Frontal cortex (tissue), 4 donors: ENCODE results near the gene ZNF497. TPM values are rescaled to one million over a fixed set of nuclear protein-coding genes. Genes with fewer than 3 reads are reported as not detected.

Experiments
- DNase-seq, 2 donors: peaks; one replicate each; pipeline ENCODE4 v3.0.0; 2012; ENCODE audit warnings: low spot score in 2 of 2
- FAIRE-seq: peaks from 2 replicates; lab custom pipeline; 2012; peaks lifted over from hg19 to GRCh38; lab: Jason Lieb, UNC
- total RNA-seq: library from RNA; depleted of rRNA; stranded (reverse); fragments of >200 nt; gene quantifications from one replicate; pipeline ENCODE4 v1.2.3, GENCODE V29; 2014
- donor health status: control.
- donor health status: control.
- donor health status: control.

ZNF497 gene
- total RNA-seq, 1 donor from 2014 or later: 6.1 TPM

- no peak for FAIRE-seq
- DNase-seq: no peak
These were observed 10.0 kb upstream of the ZNF497 start for GRCh38 chr19:58372311-58373133.

GRCh38 chr19:58368561-58369360 lies 6.2 kb upstream of the ZNF497 start:
- FAIRE-seq (no peak), DNase-seq (no peak)

DNA sequence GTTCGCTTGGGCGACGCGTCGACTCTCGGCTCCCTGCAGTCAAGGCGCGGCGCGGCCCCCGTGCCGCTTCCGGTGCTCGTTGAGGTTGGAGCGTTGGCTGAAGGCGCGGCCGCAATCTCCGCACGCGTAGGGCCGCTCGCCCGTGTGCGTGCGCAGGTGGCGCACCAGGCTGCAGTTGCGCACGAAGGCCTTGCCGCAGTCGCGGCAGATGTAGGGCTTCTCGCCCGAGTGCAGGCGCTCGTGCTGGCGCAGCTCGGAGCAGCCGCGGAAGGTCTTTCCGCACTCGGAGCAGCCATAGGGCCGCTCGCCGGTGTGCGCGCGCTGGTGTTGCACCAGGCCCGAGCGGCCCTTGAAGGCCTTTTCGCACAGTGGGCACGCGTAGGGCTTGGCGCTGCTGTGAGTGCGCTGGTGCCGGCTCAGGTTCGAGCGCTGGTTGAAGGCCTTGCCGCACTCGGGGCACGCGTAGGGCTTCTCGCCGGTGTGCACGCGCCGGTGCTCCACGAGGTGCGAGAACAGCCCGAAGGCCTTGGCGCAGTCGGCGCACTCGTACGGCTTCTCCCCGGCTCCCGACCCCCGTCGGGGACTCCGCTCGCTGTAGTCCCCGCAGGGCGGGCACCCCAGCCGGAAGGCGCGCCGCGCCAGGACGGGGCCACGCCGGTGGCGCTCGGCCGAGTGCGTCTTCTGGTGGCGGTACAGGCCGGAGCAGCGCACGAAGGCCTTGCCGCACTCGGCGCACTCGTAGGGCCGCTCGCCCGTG lies 5.3 kb upstream of the ZNF497 start:
- no peak for DNase-seq
- no peak for FAIRE-seq

DNA sequence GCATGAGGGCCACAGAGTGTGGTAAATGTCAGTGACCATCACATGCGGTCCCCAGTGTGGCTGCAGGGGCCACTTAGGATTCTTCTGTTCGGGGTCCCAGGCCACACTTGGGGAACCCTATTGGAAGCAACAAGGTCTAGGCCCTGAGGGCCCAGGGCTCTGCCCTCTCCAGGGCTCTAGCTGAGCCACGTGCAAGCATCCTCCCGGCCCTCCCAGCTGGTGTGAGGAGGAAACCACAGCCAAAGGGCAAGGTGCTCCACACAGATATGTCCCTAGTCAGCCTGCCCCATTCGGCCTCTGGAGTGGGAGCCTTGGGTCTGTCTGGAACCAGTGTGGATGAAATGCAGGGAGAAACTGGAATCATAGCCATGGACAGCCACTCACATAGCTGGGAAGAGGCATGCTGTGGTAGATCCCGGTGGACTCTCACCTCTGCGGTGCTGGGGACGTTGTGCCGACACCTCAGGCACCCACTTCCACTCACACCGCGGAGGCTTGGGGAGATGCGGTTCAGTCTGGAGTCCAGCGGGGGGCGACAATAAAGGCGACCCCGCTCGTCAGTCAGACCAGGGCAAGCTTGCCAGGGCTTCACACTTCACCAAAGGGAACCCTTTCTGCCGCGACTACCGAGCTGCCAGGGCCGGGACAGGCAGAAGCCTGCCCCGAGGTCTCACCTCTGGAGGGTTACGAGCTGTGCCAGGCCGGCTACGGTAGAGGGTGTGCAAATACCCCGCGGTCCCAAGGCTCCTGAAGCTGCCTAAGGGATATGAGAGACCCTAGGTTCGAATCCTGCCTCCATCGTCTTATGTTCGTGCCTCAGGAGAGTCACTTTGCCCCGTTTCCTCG lies 4.3 kb upstream of the ZNF497 start:
- DNase-seq (no peak), FAIRE-seq (no peak)

GRCh38 chr19:58364146-58364545 lies 1.6 kb upstream of the ZNF497 start:
- DNase-seq (no peak), FAIRE-seq (no peak)

DNA sequence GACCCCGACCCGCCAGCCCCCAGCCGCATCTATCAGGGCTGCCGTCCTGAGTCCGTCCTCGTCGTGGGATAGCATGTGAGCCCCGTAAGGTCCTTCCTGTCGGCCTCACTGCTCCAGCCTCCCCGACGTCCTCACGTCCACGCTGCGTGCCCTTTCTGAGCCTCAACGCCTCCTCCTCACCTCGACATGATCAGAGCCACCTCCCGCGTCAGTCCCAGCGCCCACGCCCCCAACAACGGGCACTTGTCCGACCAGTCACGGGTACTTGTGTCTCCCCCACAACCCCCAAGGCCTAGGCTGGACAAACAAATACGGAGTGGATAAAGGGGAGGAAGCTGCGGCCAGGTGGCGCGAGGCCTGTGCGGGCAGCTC lies 665 bp downstream of the ZNF497 start:
- DNase-seq (peak in 1 of 2 donors; percentile 71), FAIRE-seq (no peak)

DNA sequence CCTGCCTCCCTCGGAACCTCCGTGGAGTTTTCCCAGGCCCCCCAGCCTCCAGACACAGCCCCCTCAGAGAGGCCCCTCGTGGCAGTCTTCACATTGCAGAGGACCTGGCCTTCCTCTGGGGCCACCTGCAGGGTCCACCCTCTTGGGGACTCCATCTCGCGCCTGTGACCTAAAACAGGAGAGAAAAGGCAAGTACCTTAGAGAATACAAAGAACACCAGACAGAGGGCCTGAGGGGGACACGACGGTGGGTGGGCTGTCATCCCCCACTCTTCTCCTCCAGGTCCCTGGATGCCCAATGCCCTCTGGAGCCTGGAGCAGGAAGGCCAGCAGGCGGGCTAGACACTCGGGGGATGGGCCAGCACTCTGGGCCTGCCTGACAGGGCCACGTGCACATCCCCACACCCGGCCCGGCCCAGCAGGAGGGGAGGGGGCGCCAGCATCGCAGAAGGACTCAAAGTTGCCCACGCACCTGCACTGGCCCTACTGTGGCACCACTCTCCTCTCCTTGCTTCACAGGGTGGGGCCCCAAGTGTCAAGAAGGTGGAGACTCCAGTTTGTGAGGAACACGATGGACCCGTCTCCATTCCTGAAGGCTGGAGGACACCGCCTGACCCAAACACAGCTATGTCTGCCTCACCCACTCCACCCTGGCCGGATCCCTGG lies 4.9 kb downstream of the ZNF497 start:
- no peak for FAIRE-seq
- DNase-seq: no peak

DNA sequence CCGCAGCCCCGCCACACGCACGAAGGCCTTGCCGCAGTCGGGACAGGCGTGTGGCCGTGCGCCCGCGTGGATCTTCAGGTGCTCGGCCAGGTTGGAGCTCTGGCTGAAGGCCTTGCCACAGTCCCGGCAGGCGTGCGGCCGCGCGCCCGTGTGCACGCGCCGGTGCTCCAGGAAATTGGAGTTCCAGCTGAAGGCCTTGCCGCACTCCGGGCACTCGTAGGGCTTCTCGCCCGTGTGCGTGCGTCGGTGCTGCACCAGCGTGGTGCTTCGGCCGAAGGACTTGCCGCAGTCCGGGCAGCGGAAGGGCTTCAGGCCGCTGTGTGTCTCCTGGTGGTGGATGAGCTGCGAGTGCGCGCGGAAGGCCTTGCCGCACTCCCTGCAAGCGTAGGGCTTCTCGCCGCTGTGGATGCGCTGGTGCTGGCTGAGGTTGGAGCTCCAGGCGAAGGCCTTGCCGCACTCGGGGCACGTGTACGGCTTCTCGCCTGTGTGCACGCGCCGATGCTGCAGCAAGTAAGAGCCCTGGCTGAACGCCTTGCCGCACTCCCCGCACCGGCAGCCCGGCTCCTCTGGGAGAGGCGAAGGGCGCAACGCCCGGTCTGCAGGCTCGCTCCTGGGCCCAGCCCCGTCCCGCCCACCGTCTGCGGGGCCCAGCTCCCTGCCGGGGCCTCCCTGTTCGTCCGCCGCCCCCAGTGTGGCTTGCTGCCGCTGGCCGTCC lies 5.6 kb downstream of the ZNF497 start:
- DNase-seq (no peak), FAIRE-seq (no peak)

DNA sequence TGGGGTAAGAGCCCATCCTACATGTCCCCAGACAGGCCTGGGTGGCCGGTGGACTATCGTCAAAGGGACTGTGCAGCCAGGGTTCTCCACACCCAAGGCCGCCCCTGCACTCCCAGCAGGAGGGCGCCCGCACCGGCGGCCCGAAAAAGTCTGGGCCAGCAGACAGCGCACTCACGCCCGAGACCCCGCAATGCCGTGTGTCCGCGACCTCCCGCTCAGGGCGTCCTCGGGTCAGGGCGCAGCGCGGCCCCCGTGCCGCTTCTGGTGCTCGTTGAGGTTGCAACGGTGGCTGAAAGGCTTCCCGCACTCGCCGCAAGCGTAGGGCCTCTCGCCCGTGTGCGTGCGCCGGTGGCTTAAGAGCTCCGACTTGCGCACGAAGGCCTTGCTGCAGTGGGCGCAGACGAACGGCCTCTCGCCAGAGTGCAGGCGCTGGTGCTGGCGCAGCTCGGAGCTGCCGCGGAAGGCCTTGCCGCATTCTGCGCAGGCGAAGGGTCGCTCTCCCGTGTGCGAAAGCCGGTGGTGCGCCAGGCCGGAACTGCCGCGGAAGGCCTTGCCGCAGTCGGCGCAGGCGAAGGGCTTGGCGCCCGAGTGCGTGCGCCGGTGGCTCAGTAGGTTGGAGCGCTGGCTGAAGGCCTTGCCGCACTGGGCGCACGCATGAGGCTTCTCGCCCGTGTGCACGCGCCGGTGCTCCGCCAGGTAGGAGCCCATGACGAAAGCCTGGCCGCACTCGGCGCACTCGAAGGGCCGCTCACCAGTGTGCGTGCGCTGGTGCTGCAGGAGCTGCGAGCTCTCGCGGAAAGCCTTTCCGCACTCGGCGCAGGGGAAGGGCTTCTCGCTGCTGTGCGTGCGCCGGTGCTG lies 6.4 kb downstream of the ZNF497 start:
- DNase-seq: no peak
- FAIRE-seq: no peak

- DNase-seq (no peak), FAIRE-seq (no peak)
These were observed 7.2 kb downstream of the ZNF497 start for GRCh38 chr19:58355215-58355796.

- DNase-seq (no peak), FAIRE-seq (no peak)
These were observed 8.0 kb downstream of the ZNF497 start for GRCh38 chr19:58354478-58355030.

GRCh38 chr19:58353717-58354477 lies 8.7 kb downstream of the ZNF497 start:
- DNase-seq (no peak), FAIRE-seq (no peak)

GRCh38 chr19:58352760-58353671 lies 9.5 kb downstream of the ZNF497 start, which contains the start of gene A1BG:
Gene A1BG, minus strand, starts transcription at chr19:58353492. Its CDS starts 55 bp downstream, at chr19:58353437.
- FAIRE-seq (no peak), DNase-seq (no peak)

DNA sequence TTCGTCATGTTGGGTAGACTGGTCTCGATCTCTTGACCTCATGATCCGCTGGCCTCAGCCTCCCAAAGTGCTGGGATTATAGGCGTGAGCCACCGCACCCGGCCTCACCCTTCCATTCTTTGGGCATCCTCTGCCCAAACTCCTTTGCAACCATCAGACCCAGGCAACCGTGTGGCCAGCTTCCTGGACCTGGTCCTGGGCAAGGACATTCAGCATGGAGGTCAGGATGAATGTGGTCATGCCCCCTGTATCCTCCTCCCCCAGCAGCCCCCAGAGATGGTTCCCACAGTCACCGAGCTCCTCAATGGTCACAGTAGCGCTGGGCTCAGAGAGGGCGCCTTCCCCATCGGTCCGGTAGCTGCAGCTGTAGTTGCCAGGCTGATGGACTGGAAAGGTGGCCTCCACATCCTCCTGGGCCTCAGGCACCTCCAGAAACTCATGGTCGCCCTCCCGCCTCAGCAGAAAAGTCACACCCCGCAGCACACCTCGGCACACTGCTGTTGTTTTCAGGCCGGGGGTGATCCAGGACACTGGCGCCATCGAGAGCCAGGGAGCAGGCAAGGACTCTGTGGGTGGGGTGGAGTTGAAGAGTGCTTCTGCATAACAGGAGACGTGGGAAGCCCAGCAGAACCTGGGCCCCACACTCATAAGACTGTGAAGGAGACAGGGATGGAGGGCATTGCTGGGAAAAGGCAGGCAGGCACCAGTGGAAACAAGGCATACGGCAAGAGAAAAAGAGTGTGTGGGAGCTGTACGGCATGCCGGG lies 10.4 kb downstream of the ZNF497 start:
- FAIRE-seq: no peak
- DNase-seq: no peak

GRCh38 chr19:58351558-58351878 lies 11.0 kb downstream of the ZNF497 start:
- DNase-seq: no peak
- FAIRE-seq: no peak
